HL-60 (cell line): ENCODE measurements around the gene SPTBN5.

ENCODE experiments used
- TF ChIP-seq, protein P1 (sequence below): IDR thresholded peaks from one replicate; pipeline ENCODE4 v1.5.1; 2011; ENCODE audit warnings: low read length, control low read depth, inconsistent platforms; ENCODE audit not compliant: insufficient read depth
- TF ChIP-seq, protein P2 (sequence below): IDR thresholded peaks from 2 replicates; pipeline ENCODE4 v1.6.1; 2012; ENCODE audit warnings: low read depth; ENCODE audit not compliant: insufficient replicate concordance

DNA sequence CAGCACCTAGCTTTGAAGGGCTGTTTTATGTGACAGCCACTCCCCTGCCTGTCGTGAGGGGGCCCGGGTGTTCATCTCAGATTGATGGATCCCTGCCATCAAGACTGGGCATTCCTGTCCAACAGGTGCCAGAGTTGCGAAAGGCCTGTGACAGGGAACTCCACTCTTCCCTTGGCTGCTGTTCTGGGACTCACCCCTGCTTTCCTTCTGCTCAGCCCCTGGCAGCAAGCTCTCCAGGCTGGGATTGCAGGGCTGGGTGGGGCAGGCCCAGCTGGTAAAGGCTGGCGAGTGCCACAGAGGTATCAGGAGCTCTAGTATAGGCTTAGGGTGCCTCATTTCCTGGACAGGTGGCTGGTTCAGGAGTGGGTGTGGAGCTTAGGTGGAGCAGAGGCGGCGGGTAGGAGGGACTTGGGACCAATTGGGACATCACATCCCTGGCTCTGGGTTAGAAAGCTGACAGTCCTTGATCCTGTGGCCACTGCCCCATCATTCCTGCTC lies 55.4 kb downstream of the SPTBN5 start, which contains the start of gene PLA2G4B:
- TF ChIP-seq, protein P1, sequence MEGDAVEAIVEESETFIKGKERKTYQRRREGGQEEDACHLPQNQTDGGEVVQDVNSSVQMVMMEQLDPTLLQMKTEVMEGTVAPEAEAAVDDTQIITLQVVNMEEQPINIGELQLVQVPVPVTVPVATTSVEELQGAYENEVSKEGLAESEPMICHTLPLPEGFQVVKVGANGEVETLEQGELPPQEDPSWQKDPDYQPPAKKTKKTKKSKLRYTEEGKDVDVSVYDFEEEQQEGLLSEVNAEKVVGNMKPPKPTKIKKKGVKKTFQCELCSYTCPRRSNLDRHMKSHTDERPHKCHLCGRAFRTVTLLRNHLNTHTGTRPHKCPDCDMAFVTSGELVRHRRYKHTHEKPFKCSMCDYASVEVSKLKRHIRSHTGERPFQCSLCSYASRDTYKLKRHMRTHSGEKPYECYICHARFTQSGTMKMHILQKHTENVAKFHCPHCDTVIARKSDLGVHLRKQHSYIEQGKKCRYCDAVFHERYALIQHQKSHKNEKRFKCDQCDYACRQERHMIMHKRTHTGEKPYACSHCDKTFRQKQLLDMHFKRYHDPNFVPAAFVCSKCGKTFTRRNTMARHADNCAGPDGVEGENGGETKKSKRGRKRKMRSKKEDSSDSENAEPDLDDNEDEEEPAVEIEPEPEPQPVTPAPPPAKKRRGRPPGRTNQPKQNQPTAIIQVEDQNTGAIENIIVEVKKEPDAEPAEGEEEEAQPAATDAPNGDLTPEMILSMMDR = no peak
- TF ChIP-seq, protein P2, sequence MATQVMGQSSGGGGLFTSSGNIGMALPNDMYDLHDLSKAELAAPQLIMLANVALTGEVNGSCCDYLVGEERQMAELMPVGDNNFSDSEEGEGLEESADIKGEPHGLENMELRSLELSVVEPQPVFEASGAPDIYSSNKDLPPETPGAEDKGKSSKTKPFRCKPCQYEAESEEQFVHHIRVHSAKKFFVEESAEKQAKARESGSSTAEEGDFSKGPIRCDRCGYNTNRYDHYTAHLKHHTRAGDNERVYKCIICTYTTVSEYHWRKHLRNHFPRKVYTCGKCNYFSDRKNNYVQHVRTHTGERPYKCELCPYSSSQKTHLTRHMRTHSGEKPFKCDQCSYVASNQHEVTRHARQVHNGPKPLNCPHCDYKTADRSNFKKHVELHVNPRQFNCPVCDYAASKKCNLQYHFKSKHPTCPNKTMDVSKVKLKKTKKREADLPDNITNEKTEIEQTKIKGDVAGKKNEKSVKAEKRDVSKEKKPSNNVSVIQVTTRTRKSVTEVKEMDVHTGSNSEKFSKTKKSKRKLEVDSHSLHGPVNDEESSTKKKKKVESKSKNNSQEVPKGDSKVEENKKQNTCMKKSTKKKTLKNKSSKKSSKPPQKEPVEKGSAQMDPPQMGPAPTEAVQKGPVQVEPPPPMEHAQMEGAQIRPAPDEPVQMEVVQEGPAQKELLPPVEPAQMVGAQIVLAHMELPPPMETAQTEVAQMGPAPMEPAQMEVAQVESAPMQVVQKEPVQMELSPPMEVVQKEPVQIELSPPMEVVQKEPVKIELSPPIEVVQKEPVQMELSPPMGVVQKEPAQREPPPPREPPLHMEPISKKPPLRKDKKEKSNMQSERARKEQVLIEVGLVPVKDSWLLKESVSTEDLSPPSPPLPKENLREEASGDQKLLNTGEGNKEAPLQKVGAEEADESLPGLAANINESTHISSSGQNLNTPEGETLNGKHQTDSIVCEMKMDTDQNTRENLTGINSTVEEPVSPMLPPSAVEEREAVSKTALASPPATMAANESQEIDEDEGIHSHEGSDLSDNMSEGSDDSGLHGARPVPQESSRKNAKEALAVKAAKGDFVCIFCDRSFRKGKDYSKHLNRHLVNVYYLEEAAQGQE = no peak
